HuH-7 (cell line): Measurements from ENCODE around the gene IFI6.
"Not testable (repeated sequence)": the region's sequence is repeated elsewhere in the genome, so short reads cannot be mapped to it uniquely, and the experiment has no call there.

Source experiments
- DNase-seq: peaks from one replicate; pipeline ENCODE4 v3.0.0; 2011; ENCODE audit warnings: low spot score

The IFI6 gene

GRCh38 chr1:27627061-27627460 is 44.9 kb downstream of the IFI6 start:
- DNase-seq = no peak

- DNase-seq = no peak
Measured at GRCh38 chr1:27626031-27626935, 45.7 kb downstream of the IFI6 start.

DNA sequence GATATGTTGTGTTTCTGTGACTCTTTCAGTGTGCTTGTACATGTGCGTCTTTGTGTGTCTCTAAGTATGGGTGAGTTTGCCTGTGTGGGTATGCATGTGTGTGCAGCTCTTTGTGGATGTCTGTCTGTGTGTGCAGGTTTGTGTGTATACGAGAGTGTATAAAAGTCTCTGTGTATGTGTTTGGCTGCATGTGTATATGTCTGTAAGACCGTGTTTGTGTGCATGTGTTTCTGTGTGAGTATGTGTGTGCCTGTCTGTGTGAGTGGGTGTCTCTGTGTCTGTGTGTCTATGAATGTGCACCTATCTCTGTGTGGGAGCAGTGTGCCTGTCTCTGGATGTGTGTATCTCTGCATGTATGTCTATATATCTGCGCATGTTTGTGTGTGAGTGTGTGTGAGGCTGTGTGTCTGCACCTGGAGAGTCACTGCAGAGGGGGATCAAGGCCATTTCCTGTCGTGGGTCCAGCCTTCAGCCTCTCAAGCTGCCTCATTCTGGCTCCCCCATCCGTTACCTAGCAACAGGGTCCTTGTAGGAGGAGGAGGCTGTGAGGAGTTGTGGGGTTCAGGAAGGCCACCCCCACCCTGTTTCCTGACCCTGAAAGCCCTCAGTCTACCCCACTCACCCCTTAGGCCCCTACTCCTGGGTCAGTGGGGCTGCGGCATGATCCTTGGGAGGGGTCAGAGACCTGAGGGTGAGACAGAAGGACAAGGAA is 47.4 kb downstream of the IFI6 start:
- no peak for DNase-seq

GRCh38 chr1:27623327-27624212 is 48.4 kb downstream of the IFI6 start:
- DNase-seq = no peak

- no peak for DNase-seq
Measured at GRCh38 chr1:27622828-27623227, 49.2 kb downstream of the IFI6 start.

GRCh38 chr1:27621051-27621920 is 50.7 kb downstream of the IFI6 start:
- no peak for DNase-seq

GRCh38 chr1:27619782-27620438 is 52.1 kb downstream of the IFI6 start:
- DNase-seq = not testable (repeated sequence)

DNA sequence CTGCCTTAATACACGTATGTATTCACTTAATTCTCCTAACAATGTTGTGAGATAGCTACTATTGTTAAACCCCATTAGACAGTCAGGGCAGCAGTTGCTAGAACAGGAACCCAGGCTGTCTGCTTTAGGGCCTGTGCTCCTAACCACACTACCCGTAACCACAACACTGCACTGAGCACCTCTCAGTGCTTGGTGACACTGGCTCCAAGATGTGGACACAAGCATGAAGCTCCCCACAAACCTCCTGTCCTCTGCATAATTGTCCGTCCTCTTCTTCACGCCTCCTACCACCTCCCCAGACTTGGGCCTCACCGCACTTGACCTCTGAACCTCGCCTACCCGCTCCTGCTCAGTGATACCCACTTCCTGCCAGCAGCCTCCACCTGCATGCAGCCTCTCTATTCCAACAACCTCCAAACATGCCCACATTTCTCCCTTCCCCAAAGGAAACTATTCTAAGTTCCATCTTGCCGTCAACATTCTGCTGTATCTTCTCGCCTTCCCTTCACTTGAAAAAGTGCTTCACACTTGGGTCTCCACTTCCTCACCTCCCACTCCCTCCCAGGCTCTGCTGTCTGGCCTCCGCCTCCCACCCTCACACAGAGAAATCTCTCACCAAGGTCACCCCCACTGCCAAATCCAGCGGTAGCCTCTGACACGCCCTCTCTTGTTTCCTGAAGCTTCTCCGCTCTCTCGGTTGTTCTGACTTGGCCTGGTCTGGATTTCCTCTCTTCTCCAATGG is 53.5 kb downstream of the IFI6 start:
- DNase-seq = no peak

DNA sequence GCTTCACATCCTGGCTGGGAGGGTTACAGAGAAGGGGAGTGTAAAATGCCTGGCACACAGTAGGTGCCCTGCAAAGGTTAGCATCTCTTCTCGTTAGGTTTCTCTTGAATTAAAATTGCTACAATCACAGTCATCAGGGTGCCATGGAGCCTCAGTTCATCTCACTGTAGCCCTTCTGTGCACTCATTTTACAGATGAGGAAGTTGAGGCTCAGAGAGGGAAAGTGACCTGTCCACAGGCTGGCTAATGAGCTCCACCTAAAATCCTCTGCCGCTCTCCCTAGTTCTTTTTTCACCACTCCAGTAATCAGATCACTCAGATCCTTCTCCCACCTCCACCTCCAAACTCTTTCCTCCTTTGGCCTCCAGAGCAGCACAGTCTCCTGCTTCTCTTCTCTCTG is 54.6 kb downstream of the IFI6 start:
- no peak for DNase-seq

GRCh38 chr1:27616441-27616840 is 55.6 kb downstream of the IFI6 start:
- DNase-seq = no peak
